CD4-positive, alpha-beta memory T cell (primary cell): ENCODE measurements around the gene GGA3. TPM values are rescaled to one million over a fixed set of nuclear protein-coding genes. Genes with fewer than 3 reads are reported as not detected.
A peak's percentile ranks its signal among the peaks of the same experiment; 100 is the strongest.
"Not testable (repeated sequence)": the region's sequence is repeated elsewhere in the genome, so short reads cannot be mapped to it uniquely, and the experiment has no call there.

Source experiments
- CTCF ChIA-PET: fragments of 350-600 bp; sonication (Branson Sonifier 250); formaldehyde crosslinking; loops from one replicate; lab custom pipeline; 2021; ENCODE audit warnings: inconsistent platforms; ENCODE audit not compliant: partially characterized antibody; lab: Charles Lee
- POLR2A ChIA-PET: fragments of 350-600 bp; sonication (Branson Sonifier 250); formaldehyde crosslinking; loops from one replicate; lab custom pipeline; 2021; ENCODE audit not compliant: partially characterized antibody; lab: Charles Lee
- DNase-seq, 5 donors: peaks; one replicate each; pipeline versions ENCODE4 v3.0.0 to v3.0.0-alpha.2; 2020 to 2022; ENCODE audit warnings: mixed read lengths in 1 of 5
- H3K27ac ChIP-seq: one replicate; pipeline ENCODE4 v1.7.0; 2013; ENCODE audit warnings: low read depth, low read length
- H3K27me3 ChIP-seq: 2 replicates; pipeline ENCODE4 v1.7.0; 2013; ENCODE audit warnings: mild to moderate bottlenecking, low read length, moderate library complexity; ENCODE audit not compliant: insufficient read depth
- H3K36me3 ChIP-seq: 2 replicates; pipeline ENCODE4 v1.7.0; 2013; ENCODE audit warnings: mild to moderate bottlenecking, low read length, moderate library complexity; ENCODE audit not compliant: insufficient read depth
- H3K4me1 ChIP-seq: 2 replicates; pipeline ENCODE4 v1.7.0; 2013; ENCODE audit warnings: mild to moderate bottlenecking, low read length, moderate library complexity; ENCODE audit not compliant: insufficient read depth
- H3K4me3 ChIP-seq, 2 donors: one replicate each; pipeline ENCODE4 v1.7.0; 2013; ENCODE audit warnings: low read length in 2 of 2, mild to moderate bottlenecking in 1 of 2
- H3K9me3 ChIP-seq, 2 donors: one replicate each; pipeline ENCODE4 v1.7.0; 2013; ENCODE audit warnings: low read length in 2 of 2, control low read depth in 1 of 2; ENCODE audit not compliant: control insufficient read depth in 1 of 2
- H3K27ac Mint-ChIP-seq, 7 donors: one replicate each; pipeline ENCODE4 v1.8.0; 2020 to 2021; ENCODE audit warnings: mixed read lengths in 7 of 7, mild to moderate bottlenecking in 6 of 7, inconsistent platforms in 3 of 7, moderate library complexity in 3 of 7
- H3K27me3 Mint-ChIP-seq, 2 donors: one replicate each; pipeline ENCODE4 v1.8.0; 2020 to 2021; ENCODE audit warnings: mixed read lengths in 2 of 2
- H3K36me3 Mint-ChIP-seq, 2 donors: one replicate each; pipeline ENCODE4 v1.8.0; 2020 to 2021; ENCODE audit warnings: mixed read lengths in 2 of 2, inconsistent platforms in 1 of 2, mild to moderate bottlenecking in 1 of 2
- H3K4me1 Mint-ChIP-seq, 4 donors: one replicate each; pipeline ENCODE4 v1.8.0; 2020 to 2021; ENCODE audit warnings: mixed read lengths in 4 of 4, mild to moderate bottlenecking in 1 of 4
- H3K4me3 Mint-ChIP-seq, 8 donors: one replicate each; pipeline ENCODE4 v1.8.0; 2020 to 2021; ENCODE audit warnings: mixed read lengths in 8 of 8, mild to moderate bottlenecking in 7 of 8, moderate library complexity in 6 of 8, inconsistent platforms in 3 of 8
- H3K9me3 Mint-ChIP-seq, 8 donors: one replicate each; pipeline ENCODE4 v1.8.0; 2020 to 2021; ENCODE audit warnings: mixed read lengths in 8 of 8, mild to moderate bottlenecking in 5 of 8, inconsistent platforms in 3 of 8, moderate library complexity in 1 of 8
- intact Hi-C: fragments of 100-400 bp; cut with micrococcal nuclease; formaldehyde crosslinking; loops from one replicate; pipeline ENCODE4 v1.15.1; 2023
- polyA plus RNA-seq, 2 donors: library from polyadenylated mRNA; unstranded; fragments of 300-500 nt; fragmentation: Illumina TruSeq; gene quantifications; one replicate each; pipeline ENCODE4 v1.2.3, GENCODE V29; 2021
- total RNA-seq, 2 experiments: library from RNA; stranded (reverse); gene quantifications; one replicate each; pipeline ENCODE4 v1.2.3, GENCODE V29; 2021

GGA3 gene
- total and polyA plus RNA-seq, 4 experiments from 2014 or later: 7.7 to 122 (median 73.6) TPM

- peak in 1 of 5 donors; percentile 16 for DNase-seq
- Histone ChIP-seq H3K4me1 (peaks cover 35% of the 10 kb centered on the region), H3K9me3 (no peaks in the 10 kb centered on the region), H3K36me3 (peaks cover 19% of the 10 kb centered on the region), H3K27me3 (no peaks in the 10 kb centered on the region), H3K4me3 (peak overlapping the region; percentile 77 to 99), H3K27ac (peak overlapping the region; percentile 96)
- intact Hi-C loops: no loop called here
- Mint-ChIP-seq H3K9me3 (peaks cover 0 to 2% (median 0%) of the 10 kb centered on the region in 8 donors), H3K27me3 (no peaks in the 10 kb centered on the region), H3K27ac (peak overlapping the region; percentile 100), H3K4me3 (peak overlapping the region; percentile 93 to 99 (median 97)), H3K4me1 (peaks cover 29 to 58% (median 44%) of the 10 kb centered on the region in 4 donors), H3K36me3 (peaks cover 7 to 47% of the 10 kb centered on the region in 2 donors)
- ChIA-PET POLR2A (interaction anchor here (0.8 to 6.1 kb wide), 26 partner anchors 10 to 593 kb away, joined by 3 to 193 read pairs (median 7); partner anchors contain the start of genes ARMC7, FDXR, GRB2 and MIF4GD), CTCF (interaction anchor here (0.5 to 4.3 kb wide), 8 partner anchors 8 to 301 kb away, joined by 3 to 44 read pairs (median 4); partner anchors contain the start of genes MIF4GD and SLC25A19)
Observed at GRCh38 chr17:75262112-75262606, 753 bp upstream of the GGA3 start.

- Histone ChIP-seq H3K27me3 (no peaks in the 10 kb centered on the region), H3K9me3 (no peaks in the 10 kb centered on the region), H3K4me1 (peaks cover 35% of the 10 kb centered on the region), H3K4me3 (peak overlapping the region; percentile 62 to 77), H3K27ac (peak overlapping the region; percentile 96), H3K36me3 (peaks cover 7% of the 10 kb centered on the region)
- POLR2A ChIA-PET: interaction anchor here (0.6 to 6.1 kb wide), 28 partner anchors 10 to 406 kb away, joined by 3 to 193 read pairs (median 6); partner anchors contain the start of genes ARMC7, FDXR, GRB2 and MIF4GD
- Mint-ChIP-seq H3K27ac (peak overlapping the region; percentile 100), H3K36me3 (peaks cover 4 to 36% of the 10 kb centered on the region in 2 donors), H3K4me1 (peaks cover 38 to 72% (median 55%) of the 10 kb centered on the region in 4 donors), H3K4me3 (peak overlapping the region; percentile 93 to 99 (median 97)), H3K27me3 (no peaks in the 10 kb centered on the region), H3K9me3 (peaks cover 0 to 2% (median 0%) of the 10 kb centered on the region in 8 donors)
- peak in 1 of 5 donors; percentile 73 for DNase-seq
- intact Hi-C loops: loop anchor here (1.0 to 2.0 kb wide), 7 partner anchors 10 to 145 kb away; partner anchors contain the start of genes GRB2, JPT1, MIF4GD and NUP85
- CTCF ChIA-PET: interaction anchor here (1.0 to 4.3 kb wide), 11 partner anchors 9 to 152 kb away, joined by 3 to 44 read pairs (median 6); partner anchors contain the start of genes MIF4GD and SLC25A19
Observed at GRCh38 chr17:75260641-75261335, 618 bp downstream of the GGA3 start.

GRCh38 chr17:75257228-75257627 lies 4.2 kb downstream of the GGA3 start:
- CTCF ChIA-PET, DNase-seq, H3K9me3 ChIP-seq, POLR2A ChIA-PET, H3K27ac ChIP-seq, H3K9me3 Mint-ChIP-seq, H3K36me3 ChIP-seq, H3K27me3 Mint-ChIP-seq, H3K4me3 ChIP-seq, intact Hi-C loops, H3K4me3 Mint-ChIP-seq, H3K27me3 ChIP-seq: not testable (repeated sequence)
- H3K36me3 Mint-ChIP-seq: peaks cover 0 to 19% of the 10 kb centered on the region in 2 donors
- peak overlapping the region in 3 of 7 donors; percentile 71 to 88 (median 78) for H3K27ac Mint-ChIP-seq
- peaks cover 44 to 98% (median 77%) of the 10 kb centered on the region in 4 donors for H3K4me1 Mint-ChIP-seq
- H3K4me1 ChIP-seq: peaks cover 30% of the 10 kb centered on the region

- peak overlapping the region in 3 of 8 donors; percentile 2 to 59 (median 34) for H3K4me3 Mint-ChIP-seq
- intact Hi-C loops, H3K27ac ChIP-seq: not testable (repeated sequence)
Observed at GRCh38 chr17:75255954-75256698, 5.3 kb downstream of the GGA3 start.

GRCh38 chr17:75252039-75252816 lies 9.2 kb downstream of the GGA3 start:
- peak overlapping the region in 4 of 8 donors; percentile 22 to 63 (median 45) for H3K4me3 Mint-ChIP-seq
- CTCF ChIA-PET: interaction anchor here (1.9 kb wide), 1 partner anchor 8 kb away, joined by 8 read pairs; no protein-coding TSS in a partner anchor
- Histone ChIP-seq H3K27me3 (no peaks in the 10 kb centered on the region), H3K9me3 (no peaks in the 10 kb centered on the region), H3K27ac (no peak overlapping the region), H3K36me3 (no peaks in the 10 kb centered on the region), H3K4me3 (no peak overlapping the region), H3K4me1 (peaks cover 34% of the 10 kb centered on the region)
- no peaks in the 10 kb centered on the region for H3K9me3 Mint-ChIP-seq
- peak overlapping the region; percentile 35 to 96 (median 47) for H3K27ac Mint-ChIP-seq
- POLR2A ChIA-PET: interaction anchor here (3.1 to 4.3 kb wide), 2 partner anchors 9 to 11 kb away, joined by 9 to 50 read pairs; partner anchors contain the start of genes GGA3 and MRPS7
- intact Hi-C loops: no loop called here
- no peaks in the 10 kb centered on the region for H3K27me3 Mint-ChIP-seq
- no peak for DNase-seq
- peaks cover 38 to 80% (median 61%) of the 10 kb centered on the region in 4 donors for H3K4me1 Mint-ChIP-seq
- peaks cover 0 to 13% of the 10 kb centered on the region in 2 donors for H3K36me3 Mint-ChIP-seq

More at GRCh38 chr17:75255954-75256698, 5.3 kb downstream of the GGA3 start:
- CTCF ChIA-PET, H3K27me3 Mint-ChIP-seq, H3K27me3 ChIP-seq, DNase-seq, H3K4me3 ChIP-seq, H3K36me3 Mint-ChIP-seq, H3K9me3 Mint-ChIP-seq, POLR2A ChIA-PET, H3K36me3 ChIP-seq, H3K9me3 ChIP-seq: not testable (repeated sequence)
- peaks cover 48 to 100% (median 78%) of the 10 kb centered on the region in 4 donors for H3K4me1 Mint-ChIP-seq
- H3K27ac Mint-ChIP-seq: peak overlapping the region in 3 of 7 donors; percentile 10 to 59 (median 21)
- H3K4me1 ChIP-seq: peaks cover 38% of the 10 kb centered on the region

GRCh38 chr17:75250009-75250471 lies 11.4 kb downstream of the GGA3 start:
- ChIA-PET CTCF (interaction anchor here (1.1 to 3.7 kb wide), 9 partner anchors 10 to 370 kb away, joined by 3 to 21 read pairs (median 4); partner anchors contain the start of genes MRPL58 and NUP85), POLR2A (interaction anchor here (1.6 to 4.3 kb wide), 4 partner anchors 9 to 39 kb away, joined by 7 to 50 read pairs (median 12); partner anchors contain the start of genes GGA3, MIF4GD, MRPS7 and SLC25A19)
- intact Hi-C loops: loop anchor here (1.0 kb wide), 1 partner anchor 11 kb away; the partner anchor contains the start of genes GGA3 and MRPS7
- no peaks in the 10 kb centered on the region for H3K27me3 Mint-ChIP-seq
- no peaks in the 10 kb centered on the region for H3K27me3 ChIP-seq
- no peaks in the 10 kb centered on the region for H3K9me3 ChIP-seq
- peak overlapping the region; percentile 78 to 90 (median 84) for H3K4me3 Mint-ChIP-seq
- H3K4me1 ChIP-seq: peaks cover 40% of the 10 kb centered on the region
- peak overlapping the region; percentile 90 to 99 (median 95) for H3K27ac Mint-ChIP-seq
- H3K27ac ChIP-seq: peak overlapping the region; percentile 51
- H3K36me3 ChIP-seq: peaks cover 16% of the 10 kb centered on the region
- H3K9me3 Mint-ChIP-seq: no peaks in the 10 kb centered on the region
- DNase-seq: peak in 4 of 5 donors; percentile 43 to 91 (median 50)
- peaks cover 12 to 29% of the 10 kb centered on the region in 2 donors for H3K36me3 Mint-ChIP-seq
- peak overlapping the region in 1 of 2 donors; percentile 35 for H3K4me3 ChIP-seq
- peaks cover 24 to 64% (median 48%) of the 10 kb centered on the region in 4 donors for H3K4me1 Mint-ChIP-seq
